Hematopoietic multipotent progenitor cell (in vitro differentiated cells): Measurements from ENCODE around the gene NEDD4L. TPM values are rescaled to one million over a fixed set of nuclear protein-coding genes. Genes with fewer than 3 reads are reported as not detected.
"Not testable (repeated sequence)": the region's sequence is repeated elsewhere in the genome, so short reads cannot be mapped to it uniquely, and the experiment has no call there.

Experiments
- DNase-seq, 3 donors: peaks; one replicate each; pipeline ENCODE4 v3.0.0-alpha.2; 2011 to 2015; ENCODE audit warnings: low read depth in 2 of 3, low spot score in 2 of 3
- total RNA-seq: library from RNA; depleted of rRNA; stranded (reverse); fragments of >200 nt; gene quantifications from one replicate; pipeline ENCODE4 v1.2.3, GENCODE V29; 2012

NEDD4L gene
- total RNA-seq, 1 donor, result 14.5 TPM

DNA sequence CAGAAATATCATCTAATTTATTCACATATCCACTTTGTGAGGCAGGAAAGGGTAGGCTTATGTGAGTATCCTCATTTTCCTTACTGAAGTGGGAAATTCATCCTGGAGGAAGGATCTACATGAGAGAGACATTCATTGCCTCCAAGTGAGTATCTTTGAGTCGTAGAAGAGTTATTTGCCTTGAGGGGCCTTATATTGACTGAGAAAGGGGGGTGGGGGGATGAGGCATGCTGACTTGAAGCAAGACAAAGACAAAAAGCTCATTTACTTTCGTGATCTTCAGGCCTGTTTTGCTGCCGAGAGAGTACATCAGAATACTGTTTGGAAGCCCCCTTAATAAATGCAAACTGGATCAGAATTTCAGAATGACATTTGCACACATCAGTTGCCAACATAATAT lies 17.6 kb upstream of the NEDD4L start:
- no peak for DNase-seq

DNA sequence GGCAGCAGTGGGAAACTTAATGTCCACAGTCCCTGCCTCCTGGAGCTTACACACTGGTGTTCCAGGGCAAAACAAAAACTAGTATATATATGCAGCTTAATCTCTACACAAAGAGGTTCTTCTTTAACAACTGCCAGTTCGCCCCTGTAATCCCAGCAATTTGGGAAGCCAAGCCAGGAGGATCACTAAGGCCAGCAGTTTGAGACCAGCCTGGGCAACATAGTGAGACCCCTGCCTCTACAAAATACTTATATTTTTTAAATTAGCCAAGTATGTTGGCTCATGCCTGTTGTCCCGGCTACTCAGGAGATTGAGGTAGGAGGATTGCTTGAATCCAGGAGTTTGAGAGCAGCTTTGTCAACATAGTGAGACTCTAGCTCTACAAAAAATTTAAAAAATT lies 17.2 kb upstream of the NEDD4L start:
- DNase-seq, result no peak

DNA sequence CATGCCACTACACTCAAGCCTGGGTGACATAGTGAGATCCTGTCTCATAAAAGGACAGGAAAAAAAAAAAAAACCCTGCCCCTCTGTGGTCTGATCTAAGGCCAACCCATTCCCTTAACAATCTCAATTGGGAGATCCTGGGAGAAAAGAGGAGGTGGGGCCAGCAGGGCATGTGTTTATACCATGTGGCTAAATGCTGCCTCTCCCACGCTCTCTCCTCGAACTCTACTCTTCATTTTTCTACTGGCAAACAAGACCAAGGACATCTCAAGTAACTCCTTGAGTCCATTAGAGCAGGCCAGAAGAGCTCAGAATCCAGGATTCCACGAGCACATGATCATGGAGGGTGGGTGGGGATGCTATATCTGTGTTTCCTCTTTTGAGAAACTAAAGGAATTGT lies 16.7 kb upstream of the NEDD4L start:
- DNase-seq, result no peak

DNA sequence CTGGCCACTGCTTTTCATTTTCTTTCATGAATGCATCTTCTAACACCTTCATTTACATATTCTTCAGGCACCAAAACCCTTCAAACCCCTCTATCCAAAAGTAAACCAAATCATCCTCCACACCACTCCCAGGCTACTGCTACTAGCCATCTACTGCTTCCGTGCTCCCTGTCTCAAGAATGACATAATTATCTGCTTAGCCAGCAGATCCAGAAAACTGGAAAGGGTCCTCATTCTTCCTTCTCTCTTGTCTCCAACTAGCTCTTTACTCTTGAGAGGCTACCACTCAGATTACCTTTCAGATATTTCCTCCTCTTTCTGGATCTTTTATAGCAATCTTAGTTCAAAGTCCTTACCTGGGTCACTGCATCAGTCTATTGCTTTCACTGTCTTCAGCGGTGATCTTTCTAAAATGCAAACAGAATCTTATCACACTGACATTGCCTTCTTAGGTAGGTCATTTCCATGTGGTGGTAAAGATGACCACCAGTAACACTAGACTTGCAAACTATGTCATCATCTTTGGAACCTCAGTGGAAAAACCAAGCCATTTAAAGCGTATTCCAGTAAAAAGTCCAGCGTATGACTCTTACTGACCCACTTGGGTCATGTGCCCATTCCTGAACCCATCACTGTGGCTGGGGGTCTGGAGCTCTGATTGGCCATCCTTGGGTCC lies 15.8 kb upstream of the NEDD4L start:
- no peak for DNase-seq

DNA sequence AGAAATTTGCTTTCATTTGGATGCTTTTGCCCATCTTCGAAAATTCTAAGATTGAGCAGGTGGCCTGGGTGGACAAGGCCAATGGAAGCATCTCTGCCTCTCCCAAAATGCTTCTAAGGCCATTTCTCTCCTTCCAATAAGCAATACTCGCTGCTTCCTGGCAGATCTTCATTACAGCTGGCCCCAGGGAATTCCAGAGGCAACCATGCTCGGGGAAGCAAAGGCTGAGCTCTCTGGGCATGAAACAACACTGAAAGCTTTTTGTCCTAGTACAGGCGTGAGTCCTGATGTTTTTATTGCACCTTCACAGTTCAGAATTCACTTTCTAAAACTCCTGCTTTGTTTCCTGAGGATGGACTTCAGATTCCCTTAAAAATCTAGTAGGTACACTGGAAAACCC lies 11.8 kb upstream of the NEDD4L start:
- no peak for DNase-seq

DNA sequence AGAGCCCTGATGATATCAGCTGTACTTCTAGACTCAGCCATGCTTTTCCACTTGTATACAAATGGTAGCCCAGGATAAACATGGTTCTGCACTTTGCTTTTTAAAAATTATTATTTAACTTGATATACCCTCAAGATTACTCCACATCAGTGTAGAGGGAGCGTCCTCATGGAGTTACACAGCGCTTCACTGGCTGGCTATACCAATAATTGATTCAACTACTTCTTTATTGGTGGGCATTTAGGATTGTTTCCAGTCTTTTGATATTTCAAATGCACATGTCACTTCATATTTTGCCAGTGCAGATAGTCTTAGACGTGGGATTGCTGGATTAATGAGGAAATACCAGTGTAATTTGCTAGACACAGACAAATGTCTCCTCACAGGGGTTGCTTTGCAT lies 10.8 kb upstream of the NEDD4L start:
- no peak for DNase-seq

DNA sequence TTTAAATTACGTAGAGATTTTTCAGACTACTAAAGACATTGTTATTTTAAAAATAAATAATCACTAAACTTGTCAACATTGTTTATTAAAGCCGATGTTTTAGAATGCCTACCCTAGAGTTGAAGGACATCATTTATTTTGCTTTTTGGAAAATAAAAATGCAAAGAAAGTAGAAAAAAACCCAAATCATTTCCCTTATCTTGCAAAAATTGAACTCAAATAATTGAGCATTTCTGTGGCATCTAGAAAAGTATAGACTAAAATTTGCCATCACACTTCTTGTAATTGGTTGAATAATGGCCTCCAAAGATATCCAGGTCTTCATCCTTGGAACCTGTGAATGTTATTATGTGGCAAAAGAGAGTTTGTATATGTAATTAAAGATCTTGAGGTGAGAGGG lies 9.7 kb upstream of the NEDD4L start:
- no peak for DNase-seq

DNA sequence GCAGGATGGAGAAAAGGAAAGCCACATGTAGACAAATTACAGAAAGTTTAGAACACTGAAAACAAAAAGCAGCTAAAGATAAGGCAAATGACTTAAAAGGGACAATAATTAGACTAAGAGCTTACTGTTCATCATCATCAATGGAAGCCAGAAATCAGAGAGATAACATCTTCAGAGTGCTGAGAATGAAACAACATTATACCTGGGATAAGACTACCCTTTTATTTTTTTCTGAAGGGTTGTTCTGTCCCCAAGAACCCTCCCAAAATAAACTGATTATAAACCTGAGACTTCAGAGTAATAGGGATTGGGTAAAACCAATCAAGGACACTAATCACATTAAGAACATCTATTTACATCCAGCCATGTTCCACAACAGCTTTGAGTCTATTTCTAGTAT lies 6.9 kb upstream of the NEDD4L start:
- no peak for DNase-seq

DNA sequence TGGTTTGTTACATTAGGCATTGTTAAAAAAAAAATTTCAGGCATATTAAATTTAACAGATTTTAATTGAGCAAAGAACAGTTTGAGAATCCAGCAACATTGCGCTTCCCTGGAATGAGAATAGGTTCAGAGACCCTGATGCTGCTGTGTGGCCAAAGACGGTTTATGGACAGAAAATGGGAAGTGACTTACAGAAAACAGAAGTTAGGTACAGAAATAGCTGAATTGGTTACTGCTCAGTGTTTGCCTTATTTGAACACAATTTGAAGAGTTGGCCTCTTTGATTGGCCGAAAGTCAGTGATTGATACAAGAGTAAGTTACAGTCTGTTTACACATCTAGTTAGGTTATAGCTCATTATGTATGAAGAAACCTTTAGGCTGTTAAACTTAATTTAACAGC lies 6.0 kb upstream of the NEDD4L start:
- no peak for DNase-seq

DNA sequence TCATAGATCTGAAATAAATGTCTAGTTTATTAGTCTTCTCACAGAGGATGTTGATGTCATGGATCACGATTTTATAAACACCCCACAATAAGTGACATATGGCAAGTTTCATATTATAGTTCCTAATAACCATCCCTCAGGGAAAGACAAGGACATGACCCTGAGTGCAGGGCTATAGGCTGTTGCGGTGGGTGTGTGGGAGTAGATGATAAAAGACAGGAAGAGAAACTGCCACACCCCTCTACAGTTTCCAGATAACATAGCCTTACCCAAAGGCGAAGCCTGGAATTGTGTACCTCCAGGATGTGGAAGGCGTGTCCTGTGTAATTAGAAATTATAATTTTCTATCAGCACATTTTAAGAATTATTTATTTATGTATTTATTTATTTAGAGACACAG lies 2.4 kb upstream of the NEDD4L start:
- no peak for DNase-seq

DNA sequence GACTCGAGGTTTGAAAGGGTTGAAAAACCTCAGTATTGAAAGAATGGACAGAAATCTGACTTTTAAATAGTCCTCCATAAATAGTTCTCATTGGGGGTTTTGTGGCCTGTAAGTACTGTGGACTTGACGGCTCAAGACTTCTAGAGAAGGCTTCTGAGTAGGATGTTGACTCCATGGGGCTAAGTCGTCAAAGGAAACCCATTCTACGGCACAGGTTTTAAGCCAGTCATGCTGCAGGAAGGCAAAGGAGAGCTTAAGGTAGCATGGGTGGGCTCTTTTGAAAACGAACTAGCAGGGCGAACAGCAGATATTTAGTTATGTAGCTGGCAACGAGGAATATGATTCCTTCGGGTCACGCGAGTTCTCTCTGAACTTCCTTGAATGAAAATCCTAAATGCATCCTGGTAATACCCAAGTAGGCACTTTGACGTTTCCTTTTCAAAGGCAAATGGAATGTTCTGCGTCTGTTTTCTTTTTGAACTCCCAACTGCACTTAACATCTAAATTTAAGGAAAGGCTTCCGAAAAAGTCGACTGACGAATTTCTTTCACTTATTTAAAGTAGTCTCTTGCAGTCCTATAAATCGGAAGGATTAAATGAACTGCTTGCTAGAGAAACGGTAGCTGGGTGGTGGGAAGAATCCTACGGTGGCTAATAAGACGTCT lies 1.1 kb upstream of the NEDD4L start:
- peak in 2 of 3 donors; percentile 1 to 7 for DNase-seq

DNA sequence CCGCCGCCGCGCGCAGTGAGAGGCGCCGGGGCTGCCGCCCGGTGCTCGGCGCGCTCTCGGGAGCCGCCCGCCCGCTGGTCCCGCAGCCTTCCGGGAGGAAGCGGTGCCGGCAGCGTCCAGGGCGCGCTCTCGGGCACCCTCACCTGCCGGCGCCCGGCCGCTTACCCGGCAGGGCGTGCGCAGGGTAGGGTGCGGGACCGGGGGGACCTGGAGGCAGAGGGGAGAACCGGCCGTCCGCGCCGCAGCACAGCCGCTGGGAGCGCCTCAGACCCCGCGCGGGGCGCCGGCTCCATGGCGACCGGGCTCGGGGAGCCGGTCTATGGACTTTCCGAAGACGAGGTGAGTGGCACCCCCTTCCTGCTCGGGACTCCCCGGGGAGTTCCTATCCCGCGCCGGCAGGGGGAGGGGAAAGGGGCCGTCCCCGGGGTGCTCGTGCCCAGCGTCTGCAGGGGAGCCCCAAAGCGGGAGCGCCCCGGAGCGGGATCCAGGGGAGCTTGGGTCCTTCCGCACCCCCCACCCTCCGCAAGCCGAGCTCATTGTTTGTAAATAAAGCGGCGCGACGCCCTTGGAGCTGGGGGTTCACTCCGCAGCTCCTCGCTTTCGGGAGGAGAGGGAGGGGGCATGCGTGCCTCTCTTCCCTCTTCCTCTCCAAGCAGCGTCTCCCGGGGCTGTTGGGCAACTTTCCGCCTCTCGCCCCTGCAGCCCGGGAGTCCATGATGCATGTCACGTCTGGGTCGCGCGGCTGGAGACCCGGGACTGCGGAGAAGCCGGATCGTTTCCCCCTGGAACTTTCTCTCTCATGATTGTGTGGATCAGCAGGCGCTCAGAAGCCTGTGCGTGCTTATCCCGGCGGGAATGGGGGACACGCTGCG lies 580 bp downstream of the NEDD4L start:
- DNase-seq, result peak in 2 of 3 donors; percentile 10 to 36

DNA sequence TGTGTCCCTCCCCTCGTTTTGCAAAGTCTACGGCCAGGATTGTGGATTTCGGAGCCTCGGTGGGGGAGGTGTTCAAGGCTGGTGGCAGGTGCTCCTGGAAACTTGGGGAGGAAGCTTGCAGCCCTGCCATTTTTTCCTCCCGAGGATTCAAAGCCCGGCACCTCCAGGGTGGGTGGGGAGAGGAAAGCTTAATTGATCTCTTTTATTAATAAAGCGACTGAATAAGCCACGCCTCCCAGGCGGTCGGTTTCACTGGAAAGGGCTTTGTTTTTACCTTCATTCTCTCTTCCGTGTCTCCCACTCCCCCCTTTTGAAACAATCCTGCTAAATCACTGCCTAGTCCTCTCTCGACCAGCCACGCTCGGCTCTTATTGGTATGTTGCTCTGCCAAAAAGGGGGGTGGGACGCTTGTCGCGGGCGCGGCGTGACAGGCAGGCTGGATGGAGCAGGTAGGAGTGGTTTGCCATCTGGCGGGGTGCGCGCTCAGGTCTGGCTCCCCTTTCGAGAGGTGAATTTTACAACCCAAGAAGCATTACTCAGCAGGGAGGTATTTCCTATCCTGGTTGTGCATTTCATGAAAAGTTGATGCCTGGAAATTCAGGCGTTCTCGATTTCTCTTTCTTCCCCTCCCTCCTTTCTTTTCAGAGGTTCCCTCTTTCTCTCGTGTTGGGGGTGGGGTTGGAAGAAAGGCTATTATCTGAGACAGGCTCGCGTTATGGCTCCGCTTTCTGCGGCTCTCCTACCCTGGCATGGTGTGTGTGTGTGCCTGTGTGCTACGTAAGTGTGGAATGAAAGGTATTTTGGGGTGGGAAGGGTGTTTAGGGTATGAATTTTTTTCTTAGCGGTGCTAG lies 1.4 kb downstream of the NEDD4L start:
- peak in 1 of 3 donors; percentile 48 for DNase-seq

DNA sequence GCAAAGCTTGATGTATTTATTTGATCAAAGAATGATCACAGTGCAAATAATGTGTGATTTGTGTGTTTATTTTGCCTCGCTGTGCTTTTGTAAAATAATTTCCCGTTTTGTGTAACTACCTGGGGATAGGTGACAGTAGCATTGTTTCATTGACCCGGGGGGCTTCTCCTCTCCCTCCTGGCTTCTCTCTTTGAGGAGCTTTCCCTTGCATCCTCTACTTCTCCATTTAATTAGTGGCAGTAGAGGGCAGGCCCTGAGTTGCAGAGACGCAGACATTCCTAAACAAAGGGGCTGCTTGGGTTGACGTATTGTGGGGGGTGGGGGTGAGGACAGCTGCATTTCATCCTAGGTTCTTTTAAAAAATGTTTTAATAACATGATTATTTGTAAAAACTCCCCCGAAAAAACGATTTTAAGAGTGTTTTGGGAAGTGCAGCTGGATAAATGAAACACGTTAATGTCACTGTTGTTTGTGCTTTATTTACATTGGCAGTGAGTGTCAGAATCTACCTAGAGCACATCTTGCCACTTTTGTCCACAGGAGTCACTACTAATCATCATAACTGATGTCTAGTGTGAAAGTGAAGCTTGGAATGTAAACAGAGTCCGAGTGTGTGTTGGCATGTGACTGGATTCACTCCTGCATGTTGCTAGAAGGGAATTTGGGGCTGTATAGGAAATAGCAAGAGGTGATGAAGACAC lies 2.2 kb downstream of the NEDD4L start:
- DNase-seq, result no peak

DNA sequence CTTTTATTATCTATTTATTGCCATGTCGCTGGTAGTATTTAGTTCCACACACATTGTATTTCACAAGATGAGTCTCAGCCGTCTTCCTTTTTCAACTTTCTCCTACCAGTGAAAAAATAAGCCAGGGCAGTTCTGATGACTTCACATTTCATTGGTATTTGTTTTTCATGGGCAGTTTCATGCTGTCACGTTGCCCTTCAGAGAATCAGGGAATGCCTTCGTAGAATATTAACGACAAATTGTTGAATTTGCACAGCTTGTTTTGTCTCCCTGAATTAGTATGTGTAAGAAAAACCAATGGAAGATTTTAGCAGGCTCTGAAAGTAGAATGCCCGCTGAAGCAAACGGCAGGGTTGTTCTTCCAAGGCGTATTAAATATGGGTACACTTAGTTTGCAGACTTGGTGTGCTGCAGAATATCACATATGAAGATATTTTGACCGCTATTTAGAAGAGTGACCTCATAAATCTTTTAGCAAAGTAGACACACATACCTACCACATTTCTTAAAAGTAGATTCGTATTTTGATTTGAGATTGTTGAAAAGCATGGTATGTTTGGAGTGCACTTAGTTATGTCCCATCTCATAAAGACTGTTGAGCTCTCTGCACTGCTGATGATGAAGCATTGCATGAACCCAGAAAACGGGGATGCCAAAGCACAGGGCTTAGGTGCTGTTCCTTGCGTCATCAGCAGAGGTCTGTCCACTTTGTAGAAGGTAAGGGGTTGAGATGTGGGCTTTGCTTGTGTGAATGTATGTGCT lies 2.9 kb downstream of the NEDD4L start:
- peak in 1 of 3 donors; percentile 31 for DNase-seq

DNA sequence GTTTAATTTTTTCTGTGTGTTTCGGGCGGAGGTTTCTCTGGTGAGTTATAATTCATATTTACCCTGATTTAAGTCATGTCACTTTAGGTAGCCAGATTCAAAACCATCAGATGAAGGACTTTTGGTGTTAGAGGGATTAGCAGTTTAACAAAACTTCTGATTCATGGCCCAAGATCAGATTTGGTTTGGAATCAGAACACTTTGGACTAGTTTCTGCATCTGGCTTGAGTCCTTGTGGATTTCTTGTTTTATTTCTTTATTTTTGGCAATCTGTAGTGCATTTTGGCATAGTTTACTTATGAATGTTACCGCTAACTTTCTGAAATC lies 3.5 kb downstream of the NEDD4L start:
- no peak for DNase-seq

DNA sequence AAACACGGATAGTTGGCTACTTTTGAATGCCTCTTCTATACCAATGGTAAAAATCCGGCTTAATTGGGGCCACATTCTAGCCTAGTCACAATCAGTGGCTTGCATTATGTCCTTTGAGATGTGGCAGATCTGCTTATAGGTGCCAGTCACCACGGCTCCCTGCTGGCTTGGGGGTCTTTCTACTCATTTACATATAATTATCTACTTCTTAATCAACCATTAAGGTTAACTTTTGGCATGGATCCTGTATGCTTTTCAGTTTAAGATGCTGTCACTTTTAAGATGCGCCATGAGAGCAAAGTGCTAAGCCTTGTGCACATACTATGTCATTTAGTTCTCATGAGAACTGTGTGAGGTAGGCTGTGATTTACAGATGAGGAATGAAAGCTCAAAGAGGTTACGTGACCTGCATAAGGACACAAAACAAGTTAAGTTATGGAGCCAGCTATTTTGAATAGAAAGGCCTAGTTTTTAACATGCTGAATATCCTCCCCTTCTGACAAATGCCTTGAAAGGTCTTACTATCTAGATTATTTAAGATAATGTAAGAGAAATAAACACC lies 4.1 kb downstream of the NEDD4L start:
- no peak for DNase-seq

DNA sequence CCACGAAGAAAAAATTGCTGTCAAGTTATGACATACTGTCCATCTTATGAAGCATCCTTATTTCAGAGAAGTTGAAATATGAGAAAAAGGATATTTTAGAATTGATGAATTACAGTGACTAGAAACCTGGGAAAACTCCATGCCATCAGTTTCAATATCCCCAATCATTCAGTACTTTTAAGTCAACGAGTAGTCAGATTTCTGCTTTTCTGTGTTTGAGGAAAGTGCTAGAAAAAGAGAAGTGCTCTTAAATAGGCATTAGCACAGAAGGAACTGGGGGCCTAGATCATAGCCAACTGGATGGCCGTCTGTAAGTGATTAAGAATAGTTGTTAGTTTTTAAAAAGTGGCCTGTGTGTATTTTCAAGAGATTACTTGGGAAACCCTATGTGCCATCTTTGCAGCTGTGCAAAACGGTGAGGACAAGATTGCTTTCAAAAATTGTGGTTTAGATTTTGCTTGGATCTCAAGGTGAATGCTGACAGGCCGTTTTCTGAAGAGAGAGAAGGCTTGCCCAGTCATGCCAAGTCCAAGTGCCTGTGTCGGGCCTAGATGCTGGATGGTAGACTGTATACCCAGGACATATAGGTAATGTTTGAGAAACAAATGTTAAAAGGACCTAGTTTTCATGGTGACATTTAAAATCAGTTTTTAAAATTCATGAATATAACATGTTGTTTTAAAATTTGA lies 5.1 kb downstream of the NEDD4L start:
- no peak for DNase-seq

DNA sequence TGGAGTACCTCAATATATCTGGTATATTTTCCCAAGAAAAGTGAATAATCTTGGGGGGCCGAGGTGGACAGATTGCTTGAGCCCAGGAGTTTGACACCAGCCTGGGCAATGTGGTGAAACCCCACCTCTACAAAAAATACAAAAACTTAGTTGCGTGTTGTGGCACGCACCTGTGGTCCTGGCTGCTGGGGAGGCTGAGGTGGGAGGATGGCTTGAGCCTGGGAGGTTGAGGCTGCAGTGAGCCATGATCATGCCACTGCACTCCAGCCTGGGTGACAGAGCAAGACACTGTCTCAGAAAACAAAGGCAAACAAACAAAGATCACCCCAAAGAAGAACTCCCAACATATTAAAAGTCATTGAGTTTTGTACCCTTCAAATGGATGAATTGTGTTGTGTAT lies 6.9 kb downstream of the NEDD4L start:
- DNase-seq, result not testable (repeated sequence)
